GDM1 (cell line): ENCODE results near the gene SMIM1.

ENCODE experiments used
- DNase-seq: peaks from one replicate; lab custom pipeline; 2025; lab: John Stamatoyannopoulos, UW

The SMIM1 gene, protein sequence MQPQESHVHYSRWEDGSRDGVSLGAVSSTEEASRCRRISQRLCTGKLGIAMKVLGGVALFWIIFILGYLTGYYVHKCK

DNA sequence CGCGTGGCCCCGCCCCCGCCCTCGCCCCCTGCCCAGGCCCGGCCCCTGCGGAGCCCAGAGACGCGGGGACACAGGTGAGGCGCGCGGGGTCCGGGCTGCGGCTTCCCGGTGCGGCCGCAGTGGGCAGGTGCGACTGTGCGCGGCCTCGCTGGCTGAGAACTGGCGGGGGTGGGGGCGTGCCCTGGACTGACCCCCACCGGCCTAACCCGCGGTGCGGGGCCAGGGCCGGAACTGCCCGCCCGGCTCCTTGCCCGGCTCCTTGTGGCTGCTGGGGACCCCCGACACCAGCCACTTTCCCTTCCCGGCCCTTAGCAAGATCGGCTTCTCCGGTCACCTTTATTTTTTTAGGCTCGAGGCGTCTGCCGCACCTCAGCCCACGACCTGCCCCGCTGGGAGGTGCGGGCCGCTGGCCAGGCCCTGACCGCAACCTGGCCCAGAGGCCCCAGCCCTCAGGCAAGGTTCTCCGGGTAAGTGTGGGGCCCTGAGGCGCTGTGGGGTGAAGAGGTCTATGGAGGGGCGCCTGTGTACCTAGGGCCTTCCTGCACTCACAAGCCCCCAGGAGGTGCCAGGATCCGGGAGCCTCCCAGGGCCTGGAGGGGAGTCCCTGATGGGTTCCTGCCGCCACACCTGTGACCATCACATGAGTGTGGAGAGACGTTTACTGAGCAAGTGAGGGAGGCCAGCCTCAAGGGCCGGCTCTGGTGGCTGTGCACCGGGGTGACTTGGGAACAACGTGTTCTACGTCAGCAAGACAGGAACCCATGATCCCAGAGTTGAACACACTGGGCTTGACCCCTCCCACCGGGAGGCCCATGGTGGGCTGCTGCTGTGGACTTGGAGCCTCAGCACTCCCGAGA, at the start of gene SMIM1:
SMIM1 (plus strand) TSS at position 35 of the 857 bp plus-strand sequence. CDS start 2,625 bp downstream, outside the sequence.
- DNase-seq = no peak

DNA sequence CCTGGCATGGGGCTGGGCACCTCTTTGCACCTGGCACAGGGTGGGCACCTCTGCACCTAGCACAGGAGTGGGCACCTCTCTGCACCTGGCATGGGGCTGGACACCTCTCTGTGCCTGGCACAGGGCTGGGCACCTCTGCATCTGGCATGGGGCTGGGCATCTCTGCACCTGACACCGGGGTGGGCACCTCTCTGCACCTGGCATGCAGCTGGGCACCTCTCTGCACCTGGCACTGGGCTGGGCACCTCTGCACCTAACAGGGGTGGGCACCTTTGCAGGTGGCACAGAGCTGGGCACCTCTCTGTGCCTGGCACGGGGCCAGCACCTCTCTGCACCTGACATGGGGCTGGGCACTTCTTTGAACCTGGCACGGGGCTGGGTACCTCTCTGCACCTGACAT, 49.7 kb upstream of the SMIM1 start:
- no peak for DNase-seq

DNA sequence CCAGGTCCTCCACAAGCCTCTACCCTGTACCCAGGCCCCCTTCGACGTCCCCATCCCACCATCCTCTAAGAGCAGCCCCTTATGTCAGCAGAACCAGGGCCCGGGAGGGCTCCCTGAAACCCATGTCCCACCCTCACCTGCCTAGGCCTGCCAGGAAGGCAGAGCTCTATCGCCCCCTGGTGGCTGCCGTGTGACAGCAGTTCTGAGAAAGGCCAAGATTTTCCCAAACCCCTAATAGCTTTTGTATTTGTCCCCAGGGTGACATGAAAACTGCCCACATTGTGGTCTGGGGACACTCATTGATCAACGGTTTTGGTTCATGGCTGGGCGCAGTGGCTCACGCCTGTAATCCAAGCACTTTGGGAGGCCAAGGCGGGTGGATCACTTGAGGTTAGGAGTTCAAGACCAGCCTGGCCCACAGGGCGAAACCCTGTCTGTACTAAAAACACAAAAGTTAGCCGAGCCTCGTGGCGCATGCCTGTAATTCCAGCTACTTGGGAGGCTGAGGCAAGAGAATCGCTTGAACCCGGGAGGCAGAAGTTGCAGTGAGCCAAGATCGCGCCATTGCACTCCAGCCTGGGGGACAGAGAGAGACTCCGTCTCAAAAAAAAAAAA, 48.0 kb upstream of the SMIM1 start:
- DNase-seq = peak; percentile 32

DNA sequence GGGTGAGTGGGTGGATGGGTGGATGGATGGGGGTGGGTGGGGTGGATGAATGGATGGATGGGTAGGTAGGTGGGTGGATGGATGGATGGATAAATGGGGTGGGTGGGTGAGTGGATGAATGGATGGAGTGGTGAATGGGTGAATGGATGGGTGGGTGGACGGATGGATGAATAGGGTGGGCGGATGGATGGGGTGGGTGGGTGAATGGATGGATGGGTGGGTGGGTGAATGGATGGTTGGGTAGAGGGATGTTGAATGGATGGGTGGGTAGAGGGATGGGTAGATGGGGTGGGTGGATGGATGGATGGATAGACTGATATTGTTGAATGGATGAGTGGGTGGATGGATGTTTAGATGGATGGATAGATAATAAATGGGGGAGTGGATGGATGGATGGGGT, 47.2 kb upstream of the SMIM1 start:
- no peak for DNase-seq

DNA sequence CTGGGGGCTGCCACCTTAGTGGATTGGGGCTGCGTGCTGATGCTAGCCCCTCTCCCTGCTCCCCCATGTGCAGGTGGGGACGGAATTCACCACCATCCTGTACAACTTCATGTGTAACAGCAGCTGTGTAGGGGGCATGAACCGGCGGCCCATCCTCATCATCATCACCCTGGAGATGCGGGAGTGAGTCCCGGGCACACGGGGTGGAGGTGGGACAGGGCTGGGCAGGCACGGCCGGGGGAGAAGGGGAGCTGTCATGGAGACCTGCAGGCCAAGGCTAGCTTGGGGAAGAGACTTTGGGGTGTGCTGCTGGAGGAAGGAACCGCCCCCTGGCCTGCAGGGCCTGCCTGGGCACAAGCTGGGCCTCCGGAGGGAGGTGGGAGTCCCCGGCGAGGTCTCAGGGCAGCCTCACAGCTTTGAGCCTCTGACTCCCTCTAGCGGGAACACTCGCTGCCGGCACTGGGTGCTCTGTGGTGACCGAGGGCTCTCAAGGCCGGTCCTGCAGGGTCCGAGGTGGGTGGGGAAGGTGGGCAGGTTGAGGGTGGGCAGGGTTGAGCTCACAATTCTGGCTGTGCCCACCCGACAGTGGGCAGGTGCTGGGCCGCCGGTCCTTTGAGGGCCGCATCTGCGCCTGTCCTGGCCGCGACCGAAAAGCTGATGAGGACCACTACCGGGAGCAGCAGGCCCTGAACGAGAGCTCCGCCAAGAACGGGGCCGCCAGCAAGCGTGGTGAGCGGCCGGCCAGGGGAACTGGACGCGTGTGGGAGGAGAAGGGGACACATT, 45.3 kb upstream of the SMIM1 start:
- DNase-seq = no peak

DNA sequence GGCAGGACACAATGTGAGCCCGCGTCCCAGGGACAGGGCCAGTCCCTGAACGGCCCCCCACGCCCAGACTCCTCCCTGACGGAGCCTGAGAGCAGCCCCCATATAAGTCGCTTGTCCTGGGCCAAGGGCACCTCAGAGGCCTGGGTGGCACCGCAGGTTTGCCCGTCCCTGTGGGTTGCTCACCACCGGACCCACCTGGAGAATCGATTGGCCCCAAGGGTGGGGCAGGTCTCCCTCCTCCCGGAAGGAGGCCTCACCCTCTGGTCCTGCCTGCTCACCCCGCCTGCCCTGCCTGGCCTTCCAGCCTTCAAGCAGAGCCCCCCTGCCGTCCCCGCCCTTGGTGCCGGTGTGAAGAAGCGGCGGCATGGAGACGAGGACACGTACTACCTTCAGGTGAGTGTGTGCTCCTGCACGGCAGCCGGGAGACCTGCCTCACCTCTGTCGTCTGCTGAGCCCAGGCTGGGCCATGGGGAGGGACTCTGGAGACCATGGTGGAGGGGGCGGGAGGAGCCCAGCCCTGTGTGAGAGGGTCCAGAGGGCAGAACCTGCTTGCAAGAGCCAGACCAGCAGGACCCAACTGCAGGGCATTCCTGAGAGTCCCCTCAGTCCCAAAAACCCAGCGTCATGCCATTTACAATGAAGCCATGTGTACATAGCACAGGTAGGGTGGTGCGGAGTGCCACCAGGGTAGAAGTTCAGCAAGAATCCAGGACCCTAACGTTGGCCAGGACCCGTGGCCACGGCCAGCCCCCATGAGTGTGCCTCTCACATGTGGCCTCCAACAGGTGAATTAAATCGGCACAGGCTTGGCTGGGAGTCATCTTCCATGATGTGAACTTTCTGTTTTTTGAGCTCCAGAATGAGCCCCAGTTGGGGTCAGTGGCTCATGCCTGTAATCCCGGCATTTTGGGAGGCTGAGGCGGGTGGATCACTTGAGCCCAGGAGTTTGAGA, 44.4 kb upstream of the SMIM1 start:
- DNase-seq = no peak

DNA sequence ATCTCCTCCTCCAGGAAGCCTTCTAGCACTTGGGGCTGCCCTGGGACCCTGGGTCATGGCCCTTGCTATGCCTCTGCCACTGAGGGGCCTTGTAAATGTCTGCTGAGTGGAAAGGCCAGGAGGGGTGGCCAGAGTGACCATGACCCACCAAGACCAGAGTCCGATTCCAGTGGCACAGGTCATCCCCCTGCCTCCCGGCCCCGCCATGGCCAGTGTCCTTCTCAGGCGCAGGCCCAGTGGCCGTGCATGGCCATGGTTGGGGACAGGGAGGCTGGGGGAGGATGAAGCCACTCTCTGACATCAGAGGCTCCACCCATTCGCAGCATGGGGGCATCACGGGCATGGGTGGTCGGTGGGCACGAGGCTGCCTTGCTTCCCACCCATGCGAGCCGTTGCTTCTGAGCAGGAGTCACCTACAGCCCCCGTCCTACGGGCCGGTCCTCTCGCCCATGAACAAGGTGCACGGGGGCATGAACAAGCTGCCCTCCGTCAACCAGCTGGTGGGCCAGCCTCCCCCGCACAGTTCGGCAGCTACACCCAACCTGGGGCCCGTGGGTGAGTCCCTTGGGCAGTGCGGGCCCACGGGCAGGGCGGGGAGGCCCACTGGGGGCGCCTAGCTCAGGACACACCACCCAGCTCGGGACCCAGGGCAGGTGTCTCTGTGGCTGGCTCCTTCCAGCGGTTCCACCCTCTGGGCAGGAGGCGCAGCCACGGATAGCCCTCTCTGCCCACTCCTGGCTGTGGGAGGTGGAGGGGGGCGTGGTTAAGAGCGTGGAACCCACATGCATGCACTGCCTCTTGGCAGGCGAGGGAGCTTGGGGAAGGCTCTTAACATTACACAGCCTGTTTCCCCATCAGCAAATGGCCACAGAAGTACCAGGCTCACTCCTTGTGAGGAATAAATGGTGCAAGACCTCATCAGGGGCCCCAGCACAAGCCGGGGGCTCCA, 42.7 kb upstream of the SMIM1 start:
- DNase-seq = no peak

DNA sequence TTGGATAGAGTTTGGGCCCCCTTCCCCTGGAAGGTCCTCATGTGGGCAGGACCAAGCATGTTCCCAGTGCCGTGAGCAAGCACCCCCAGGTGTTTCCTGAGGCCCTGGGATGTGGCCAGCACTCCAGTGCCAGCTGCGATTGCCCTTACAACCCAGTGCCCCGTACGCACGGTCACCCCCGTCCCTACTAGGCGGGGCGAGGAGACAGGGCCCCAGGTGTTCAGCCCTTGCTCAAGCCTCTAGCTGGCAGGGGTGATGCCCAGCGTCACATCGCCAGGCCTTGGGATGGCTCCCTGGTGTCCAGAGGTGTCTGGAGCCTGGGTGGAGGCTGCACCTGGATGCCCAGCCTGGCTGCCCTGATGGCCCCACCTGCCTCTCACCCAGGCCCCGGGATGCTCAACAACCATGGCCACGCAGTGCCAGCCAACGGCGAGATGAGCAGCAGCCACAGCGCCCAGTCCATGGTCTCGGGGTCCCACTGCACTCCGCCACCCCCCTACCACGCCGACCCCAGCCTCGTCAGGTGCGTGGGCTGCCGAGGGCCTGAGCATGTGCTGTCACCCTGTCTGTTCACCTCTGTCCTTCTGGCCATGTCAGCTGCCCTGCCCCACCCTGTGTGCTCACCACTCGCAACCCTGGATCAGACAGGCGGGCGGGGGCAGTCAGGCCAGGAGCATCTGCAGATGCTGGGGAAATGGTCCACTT, 41.9 kb upstream of the SMIM1 start:
- DNase-seq = no peak

DNA sequence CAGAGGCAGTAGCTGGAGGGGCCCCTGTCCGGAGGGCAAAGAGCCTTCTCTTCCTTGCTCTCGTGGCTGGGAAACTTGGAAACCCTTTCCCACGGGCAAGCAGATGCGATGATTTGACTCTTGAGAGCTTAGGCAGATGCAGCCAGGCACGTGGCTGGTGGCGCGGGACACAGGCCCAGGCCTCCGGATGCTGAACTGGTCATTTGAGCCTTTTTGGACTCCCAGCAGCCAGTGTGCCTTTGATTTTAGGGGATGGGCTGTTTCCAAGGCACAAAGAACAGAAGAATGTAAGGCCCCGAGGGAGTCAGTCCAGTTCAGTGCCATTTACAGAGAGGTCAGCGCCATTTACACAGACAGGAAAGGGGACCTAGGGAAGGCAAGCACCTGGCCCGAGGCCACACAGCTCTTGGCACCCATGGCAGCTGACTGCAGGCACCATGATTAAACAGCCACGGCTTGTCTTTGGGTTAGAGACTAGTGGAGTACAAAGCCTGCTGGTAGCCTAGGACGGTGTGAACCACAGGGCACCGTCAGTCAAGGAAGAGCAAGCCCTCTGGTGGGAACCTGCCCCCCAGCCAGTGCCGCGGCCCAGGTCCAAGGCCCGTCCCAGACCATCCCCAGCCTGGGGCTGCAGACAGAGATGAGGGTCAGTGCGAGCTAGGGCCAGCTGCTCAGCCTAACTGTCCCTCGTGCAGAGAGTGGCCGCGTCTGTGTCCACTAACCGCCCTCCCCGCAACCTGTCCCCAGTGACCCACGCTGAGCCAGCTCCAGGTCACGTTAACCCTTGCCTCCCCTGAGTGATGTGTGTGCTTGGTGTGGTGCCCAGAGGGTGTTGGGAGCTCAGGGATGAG, 40.7 kb upstream of the SMIM1 start:
- DNase-seq = no peak

DNA sequence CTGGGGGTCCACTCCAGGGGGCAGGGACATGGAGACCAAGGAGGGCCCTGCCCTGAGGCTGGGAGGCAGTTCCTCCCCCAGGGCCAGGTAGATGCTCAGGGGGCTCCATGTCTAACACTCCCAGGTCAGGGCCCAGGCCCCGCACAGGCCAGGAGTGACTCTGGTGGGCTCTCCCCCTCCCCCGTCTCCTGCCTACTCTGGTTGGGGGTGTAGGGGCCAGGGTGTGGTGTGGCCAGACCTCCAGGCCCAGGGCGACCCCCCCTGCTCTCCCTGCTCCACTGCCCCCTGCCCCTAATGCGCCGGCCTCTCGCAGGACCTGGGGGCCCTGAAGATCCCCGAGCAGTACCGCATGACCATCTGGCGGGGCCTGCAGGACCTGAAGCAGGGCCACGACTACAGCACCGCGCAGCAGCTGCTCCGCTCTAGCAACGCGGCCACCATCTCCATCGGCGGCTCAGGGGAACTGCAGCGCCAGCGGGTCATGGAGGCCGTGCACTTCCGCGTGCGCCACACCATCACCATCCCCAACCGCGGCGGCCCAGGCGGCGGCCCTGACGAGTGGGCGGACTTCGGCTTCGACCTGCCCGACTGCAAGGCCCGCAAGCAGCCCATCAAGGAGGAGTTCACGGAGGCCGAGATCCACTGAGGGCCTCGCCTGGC, 40.0 kb upstream of the SMIM1 start:
- DNase-seq = no peak

DNA sequence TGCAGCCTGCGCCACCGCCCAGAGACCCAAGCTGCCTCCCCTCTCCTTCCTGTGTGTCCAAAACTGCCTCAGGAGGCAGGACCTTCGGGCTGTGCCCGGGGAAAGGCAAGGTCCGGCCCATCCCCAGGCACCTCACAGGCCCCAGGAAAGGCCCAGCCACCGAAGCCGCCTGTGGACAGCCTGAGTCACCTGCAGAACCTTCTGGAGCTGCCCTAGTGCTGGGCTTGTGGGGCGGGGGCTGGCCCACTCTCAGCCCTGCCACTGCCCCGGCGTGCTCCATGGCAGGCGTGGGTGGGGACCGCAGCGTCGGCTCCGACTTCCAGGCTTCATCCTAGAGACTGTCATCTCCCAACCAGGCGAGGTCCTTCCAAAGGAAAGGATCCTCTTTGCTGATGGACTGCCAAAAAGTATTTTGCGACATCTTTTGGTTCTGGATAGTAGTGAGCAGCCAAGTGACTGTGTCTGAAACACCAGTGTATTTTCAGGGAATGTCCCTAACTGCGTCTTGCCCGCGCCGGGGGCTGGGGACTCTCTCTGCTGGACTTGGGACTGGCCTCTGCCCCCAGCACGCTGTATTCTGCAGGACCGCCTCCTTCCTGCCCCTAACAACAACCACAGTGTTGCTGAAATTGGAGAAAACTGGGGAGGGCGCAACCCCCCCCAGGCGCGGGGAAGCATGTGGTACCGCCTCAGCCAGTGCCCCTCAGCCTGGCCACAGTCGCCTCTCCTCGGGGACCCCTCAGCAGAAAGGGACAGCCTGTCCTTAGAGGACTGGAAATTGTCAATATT, 39.3 kb upstream of the SMIM1 start:
- DNase-seq = no peak

DNA sequence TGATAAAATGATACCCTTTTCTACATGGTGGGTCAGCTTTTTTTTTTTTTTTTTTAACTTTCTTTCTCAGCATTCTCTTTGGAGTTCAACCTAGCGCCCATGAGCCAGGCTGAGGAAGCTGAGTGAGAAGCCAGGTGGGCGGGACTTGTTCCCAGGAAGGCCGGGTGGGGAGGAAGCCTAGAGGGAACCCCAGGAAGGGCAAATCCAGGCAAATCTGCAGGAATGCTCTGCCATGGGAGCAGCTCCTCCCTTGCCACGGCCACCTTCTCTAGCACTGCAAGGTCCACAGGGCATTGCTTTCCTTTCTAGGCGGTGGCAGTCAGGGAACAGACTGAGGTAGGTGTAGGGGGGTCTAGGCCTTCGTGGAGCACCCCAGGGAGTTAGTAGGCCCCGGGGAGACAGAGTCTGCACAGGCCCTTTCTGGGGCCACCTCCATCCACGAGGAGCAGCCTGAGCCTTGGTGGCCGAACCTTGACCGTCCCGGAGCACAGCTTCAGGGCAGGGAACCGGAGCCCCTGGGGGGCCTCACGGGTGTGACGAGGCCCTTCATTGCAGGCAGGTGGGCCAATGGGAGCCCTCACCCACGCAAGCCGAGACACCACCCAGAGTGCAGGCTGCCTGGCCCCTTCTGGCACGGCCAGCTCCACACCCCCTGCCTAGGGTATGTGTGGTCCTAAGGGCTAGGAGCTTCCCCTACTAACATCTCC, 38.5 kb upstream of the SMIM1 start:
- DNase-seq = no peak

DNA sequence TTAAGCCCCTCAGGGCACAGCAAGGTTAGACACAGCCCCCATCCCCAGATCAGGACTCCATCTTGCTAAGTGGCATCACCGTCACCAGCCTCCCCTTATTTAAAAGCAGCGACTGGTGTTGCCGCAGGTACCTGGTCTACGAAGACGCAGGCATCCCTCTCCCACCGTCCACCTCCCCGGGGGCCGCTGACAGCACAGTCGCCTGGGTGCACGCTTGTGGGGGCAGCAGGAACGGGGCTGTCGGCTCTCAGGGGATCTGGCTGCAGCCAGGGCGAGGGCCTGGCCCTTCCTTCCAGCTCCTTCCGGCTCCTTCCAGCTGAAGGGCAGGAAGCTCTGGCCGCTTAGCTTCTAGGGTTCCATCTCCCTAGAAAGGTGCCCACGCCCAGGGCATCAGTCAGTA, 37.9 kb upstream of the SMIM1 start:
- DNase-seq = no peak

DNA sequence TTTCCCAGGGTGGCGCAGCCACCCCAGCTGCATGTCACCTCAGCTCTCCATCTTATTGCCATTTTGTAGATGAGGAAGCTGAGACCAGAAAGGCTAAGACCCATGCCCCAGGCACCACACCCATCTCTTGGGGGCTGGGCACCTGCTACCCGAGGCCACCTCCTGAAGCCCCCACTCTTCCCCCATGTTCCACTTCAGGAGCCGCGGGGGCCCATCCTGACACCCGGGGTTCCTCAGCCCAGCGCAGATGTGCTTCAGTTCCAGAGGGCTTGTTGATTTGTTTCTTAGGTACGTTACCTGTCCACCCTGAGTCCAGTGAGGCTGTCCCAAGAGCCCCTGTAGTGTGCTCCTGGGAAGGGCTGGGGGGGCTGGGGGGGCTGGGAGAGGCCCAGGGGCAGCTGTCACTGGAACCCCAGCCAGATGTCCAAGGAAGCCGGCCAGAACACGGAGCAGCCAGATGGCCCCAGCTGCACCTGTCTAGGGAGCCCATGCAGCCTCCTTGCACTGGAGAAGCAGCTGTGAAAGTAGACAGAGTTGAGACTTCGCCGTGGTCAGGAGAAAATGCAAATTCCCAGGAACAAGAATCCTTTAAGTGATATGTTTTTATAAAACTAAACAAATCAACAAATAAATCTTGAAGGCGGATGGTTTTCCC, 37.4 kb upstream of the SMIM1 start:
- DNase-seq = no peak

DNA sequence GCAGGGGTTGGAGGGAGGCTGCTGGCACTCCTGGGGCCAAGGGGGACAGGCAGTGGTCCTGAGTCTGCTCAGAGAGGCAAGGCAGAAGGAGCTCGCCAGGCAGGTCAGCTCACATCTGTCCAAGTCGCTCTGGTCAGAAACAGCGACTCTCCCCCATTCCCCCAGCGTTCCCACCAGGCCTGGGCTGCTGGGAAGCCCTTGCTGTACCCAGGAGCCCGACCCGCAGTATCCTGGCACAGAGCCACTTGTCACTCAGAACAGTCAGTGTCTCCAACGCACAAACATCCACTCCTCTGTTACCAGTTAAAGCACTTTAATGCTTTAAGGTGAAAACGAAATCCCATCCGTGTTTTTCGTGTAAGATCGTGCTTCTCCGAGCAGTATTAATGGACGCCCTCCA, 36.9 kb upstream of the SMIM1 start:
- DNase-seq = no peak

DNA sequence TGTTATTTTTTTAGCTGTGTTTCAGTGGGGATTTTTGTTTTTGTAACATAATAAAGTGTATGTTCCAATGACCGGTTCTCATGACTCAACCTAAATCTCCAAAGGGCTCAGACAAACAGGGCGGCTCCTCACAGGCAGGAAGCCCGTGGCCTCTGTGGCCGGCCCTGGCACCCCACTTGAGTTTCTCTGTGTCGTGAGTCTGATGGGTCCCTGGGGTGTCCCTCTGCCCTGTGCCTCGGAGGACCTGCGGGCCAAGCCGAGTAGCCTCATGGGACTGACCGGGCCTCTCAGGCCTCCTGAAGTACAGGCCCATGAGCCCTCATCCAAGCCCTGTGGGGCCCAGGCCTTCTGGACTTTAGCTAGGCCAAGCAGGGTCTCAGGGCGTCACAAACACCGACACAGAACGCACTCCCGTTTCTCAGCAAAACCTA, 36.4 kb upstream of the SMIM1 start:
- no peak for DNase-seq
